ENCODE data around the gene RIMBP2.

Gene RIMBP2

DNA sequence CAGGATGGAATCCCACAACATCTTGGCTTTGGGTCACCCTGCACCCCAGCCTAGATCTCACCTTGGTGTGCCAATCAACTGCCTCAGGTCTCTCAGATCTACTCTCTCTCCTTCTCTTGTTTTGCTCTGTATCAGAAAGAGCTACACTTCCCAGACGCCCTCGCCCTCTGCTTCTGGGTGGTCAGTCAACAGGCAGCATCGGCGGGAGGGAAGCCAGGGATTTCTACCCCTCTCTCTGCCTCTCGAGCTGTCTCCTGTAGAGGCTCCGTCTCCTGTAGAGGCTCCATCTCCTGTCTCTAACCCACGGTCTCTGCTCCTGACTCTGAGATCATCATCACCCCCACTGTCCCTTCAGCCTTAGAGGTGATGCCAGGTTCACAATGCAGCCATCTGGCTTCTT is 226.8 kb downstream of the RIMBP2 start:
- no peaks in the 10 kb centered on the region for H3K27me3 Mint-ChIP-seq
- no peak overlapping the region for H3K27ac Mint-ChIP-seq
- no peaks in the 10 kb centered on the region for H3K9me3 Mint-ChIP-seq
- H3K4me3 Mint-ChIP-seq = no peak overlapping the region
- no peaks in the 10 kb centered on the region for H3K36me3 Mint-ChIP-seq (ENCODE audit: low read depth)
- no peaks in the 10 kb centered on the region for H3K4me1 Mint-ChIP-seq (ENCODE audit: low read depth)

DNA sequence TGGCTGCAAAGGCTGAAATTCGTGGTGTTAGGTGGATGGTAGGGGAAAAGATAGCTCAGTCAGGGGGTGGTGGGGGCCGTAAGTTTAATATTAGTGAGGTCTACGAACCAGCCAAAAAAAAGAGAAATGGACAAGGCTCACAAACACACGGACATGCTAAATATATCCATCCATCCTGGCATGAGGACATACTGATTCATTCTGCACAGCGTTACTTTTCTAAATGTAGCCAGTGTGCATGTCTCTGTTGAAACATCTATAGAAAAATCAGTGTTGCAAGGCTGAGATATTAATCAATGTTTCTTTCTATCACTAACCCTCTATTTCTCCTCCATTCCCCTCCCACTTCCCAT is 227.8 kb downstream of the RIMBP2 start:
- H3K27ac Mint-ChIP-seq = no peak overlapping the region
- H3K36me3 Mint-ChIP-seq (ENCODE audit: low read depth) = no peaks in the 10 kb centered on the region
- H3K4me1 Mint-ChIP-seq (ENCODE audit: low read depth) = no peaks in the 10 kb centered on the region
- no peaks in the 10 kb centered on the region for H3K9me3 Mint-ChIP-seq
- no peak overlapping the region for H3K4me3 Mint-ChIP-seq
- no peaks in the 10 kb centered on the region for H3K27me3 Mint-ChIP-seq

DNA sequence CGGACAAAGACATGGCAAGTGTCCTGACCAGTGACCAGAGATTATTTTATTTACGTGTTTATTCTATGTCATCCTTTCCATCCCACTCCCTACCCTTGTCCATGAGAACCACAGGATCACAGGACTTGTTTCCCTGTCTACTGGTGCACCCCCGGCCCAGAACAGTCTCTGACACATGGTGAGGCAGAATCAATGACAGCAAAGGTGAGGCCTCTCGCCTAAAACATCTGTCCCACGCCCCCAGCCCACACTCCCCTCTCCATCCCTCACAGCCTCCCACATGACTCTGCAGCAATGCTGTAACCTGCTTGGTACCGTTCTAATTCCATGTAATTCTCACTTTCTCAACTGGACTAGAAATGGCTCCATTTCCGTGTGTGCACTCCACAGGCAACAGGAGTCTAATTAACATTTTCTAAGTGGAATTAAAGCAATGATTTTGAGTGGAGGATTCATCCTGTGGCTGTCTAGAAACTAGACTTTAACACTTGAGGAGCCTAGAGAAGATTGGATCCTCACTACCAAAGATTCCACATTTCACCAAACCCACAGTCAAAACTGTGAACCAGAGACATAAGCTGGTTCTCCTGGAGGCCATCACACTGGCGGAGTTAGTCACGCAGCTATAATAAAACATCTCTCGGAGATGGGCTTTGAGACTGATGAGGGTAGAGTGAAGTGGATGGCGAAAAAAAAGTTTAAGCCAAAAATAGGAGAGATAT is 228.3 kb downstream of the RIMBP2 start:
- H3K4me1 Mint-ChIP-seq (ENCODE audit: low read depth) = no peaks in the 10 kb centered on the region
- no peaks in the 10 kb centered on the region for H3K9me3 Mint-ChIP-seq
- no peak overlapping the region for H3K4me3 Mint-ChIP-seq
- H3K36me3 Mint-ChIP-seq (ENCODE audit: low read depth) = no peaks in the 10 kb centered on the region
- H3K27me3 Mint-ChIP-seq = no peaks in the 10 kb centered on the region
- no peak overlapping the region for H3K27ac Mint-ChIP-seq

DNA sequence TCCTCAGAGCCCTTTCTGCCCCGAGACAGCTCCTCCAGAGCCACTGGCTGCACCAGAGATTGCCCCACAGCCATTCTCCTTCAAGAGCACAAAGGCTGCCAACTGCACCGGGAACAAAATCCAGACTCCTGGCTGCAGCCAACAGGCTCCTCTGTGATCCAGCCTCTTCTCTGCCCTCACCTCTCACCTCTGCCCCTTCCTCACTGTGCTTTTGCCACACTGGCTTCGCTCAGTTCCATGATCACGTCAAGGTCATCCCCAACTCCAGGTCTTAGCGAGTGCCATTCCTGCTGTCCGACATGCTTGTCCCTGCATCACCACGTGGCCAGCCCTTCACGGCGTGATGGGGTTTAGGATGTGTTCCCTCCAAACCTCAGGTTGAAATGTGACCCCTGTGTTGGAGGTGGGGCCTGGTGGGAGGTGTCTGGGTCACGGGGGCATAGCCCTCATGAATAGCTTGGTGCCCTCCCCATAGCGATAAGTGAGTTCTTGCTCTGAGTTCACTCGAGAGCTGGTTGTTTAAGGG is 229.1 kb downstream of the RIMBP2 start:
- Mint-ChIP-seq H3K36me3 (ENCODE audit: low read depth) (no peaks in the 10 kb centered on the region), H3K4me1 (ENCODE audit: low read depth) (no peaks in the 10 kb centered on the region), H3K9me3 (no peaks in the 10 kb centered on the region), H3K27ac (no peak overlapping the region), H3K27me3 (peaks cover 3% of the 10 kb centered on the region), H3K4me3 (no peak overlapping the region)

DNA sequence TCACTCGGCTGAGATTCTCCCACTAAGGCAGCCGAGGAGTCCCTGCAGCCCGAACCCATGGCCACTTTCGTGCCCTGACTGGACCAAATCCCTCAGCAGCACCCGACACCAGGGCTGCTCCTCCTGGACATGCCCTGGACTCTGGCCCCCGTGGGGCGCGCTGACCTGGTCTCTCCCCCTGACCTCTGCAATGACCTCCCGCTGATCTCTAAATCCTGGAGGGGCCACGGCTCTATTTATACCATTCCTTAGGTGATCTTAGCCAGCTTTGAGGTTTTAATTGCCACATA is 230.0 kb downstream of the RIMBP2 start:
- Mint-ChIP-seq H3K27me3 (peaks cover 3% of the 10 kb centered on the region), H3K27ac (no peak overlapping the region), H3K36me3 (ENCODE audit: low read depth) (no peaks in the 10 kb centered on the region), H3K9me3 (no peaks in the 10 kb centered on the region), H3K4me3 (no peak overlapping the region), H3K4me1 (ENCODE audit: low read depth) (no peaks in the 10 kb centered on the region)

DNA sequence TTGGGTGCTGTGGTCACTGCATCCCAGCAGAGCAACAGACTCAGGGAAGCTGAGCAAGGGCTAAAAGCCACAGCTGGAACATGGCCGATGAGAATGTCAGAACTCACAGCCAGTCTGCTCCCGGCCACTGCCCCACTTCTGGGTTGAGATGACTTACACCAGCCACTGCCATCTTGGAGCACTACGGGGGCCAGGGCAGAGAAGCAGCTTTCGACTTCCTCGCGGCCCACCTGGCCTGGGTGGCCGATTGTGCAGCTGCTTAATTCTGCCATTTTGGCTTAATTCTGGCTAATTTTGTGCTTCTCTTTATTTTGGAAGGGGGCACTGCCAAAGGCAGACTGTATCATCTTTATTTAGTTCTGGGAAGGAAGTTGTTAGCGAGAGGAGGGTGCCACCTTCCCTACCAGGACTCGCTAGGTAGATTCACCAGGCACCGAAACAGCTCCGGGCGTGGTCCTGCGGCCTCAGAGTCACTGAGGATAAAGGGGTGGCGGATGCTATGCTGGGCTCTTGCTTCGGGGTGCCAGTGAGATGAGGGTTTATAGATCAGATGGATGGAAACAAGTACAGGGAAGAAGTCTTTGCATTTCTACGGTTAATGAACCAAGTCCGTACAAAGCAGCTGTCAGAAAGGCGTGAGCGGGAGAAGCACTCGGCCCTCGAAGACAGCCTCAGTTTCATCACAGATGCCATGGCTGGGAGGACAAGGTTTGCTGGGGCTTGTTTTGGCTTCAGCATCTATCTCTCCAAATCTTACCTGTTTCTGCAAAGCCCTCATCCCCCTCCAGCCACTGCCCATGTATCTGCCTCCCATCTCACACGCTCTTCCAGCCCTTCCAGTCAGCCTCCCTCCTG is 230.6 kb downstream of the RIMBP2 start:
- Mint-ChIP-seq H3K4me3 (no peak overlapping the region), H3K27ac (no peak overlapping the region), H3K27me3 (peaks cover 3% of the 10 kb centered on the region), H3K9me3 (no peaks in the 10 kb centered on the region), H3K4me1 (ENCODE audit: low read depth) (no peaks in the 10 kb centered on the region), H3K36me3 (ENCODE audit: low read depth) (no peaks in the 10 kb centered on the region)

DNA sequence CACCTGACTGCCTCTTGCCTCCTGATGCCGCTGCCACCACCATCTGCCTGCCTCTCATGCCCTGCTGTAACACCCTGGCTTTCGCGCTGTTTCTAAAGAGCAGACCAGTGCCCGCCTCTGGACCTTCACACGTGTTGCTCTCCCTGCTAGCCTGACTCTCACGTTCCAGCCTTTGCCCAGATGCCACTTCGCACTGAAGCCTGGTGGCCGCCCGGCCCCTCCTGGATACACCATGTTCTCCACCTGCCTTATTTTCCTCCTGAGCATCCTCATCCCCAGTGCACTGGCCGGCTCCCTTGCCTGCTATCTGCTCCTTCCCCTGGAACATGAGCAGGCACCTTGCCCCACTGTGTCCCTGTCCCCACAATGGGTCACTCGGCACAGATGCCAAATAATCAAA is 231.9 kb downstream of the RIMBP2 start:
- peaks cover 3% of the 10 kb centered on the region for H3K27me3 Mint-ChIP-seq
- no peak overlapping the region for H3K4me3 Mint-ChIP-seq
- no peaks in the 10 kb centered on the region for H3K4me1 Mint-ChIP-seq (ENCODE audit: low read depth)

DNA sequence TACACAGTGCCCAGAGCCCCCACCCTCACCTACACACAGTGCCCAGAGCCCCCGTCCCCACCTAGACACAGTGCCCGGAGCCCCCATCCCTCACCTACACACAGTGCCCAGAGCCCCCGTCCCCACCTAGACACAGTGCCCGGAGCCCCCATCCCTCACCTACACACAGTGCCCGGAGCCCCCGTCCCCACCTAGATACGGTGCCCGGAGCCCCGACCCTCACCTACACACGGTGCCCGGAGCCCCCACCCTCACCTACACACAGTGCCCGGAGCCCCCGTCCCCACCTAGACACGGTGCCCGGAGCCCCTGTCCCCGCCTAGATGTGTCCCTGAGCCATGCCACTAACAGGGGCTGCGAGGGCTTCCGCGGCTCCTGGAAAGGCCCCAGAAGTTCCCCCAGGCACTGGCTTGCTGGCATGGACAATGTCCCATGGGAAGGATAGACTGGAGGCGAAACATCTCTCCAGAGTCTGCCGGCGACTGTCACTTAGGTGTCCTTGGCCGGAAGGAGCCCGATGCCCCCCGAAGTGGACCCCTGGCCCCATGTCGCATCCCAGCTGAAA is 232.4 kb downstream of the RIMBP2 start:
- peaks cover 3% of the 10 kb centered on the region for H3K27me3 Mint-ChIP-seq
- no peaks in the 10 kb centered on the region for H3K9me3 Mint-ChIP-seq
- H3K4me3 Mint-ChIP-seq = no peak overlapping the region
- no peaks in the 10 kb centered on the region for H3K4me1 Mint-ChIP-seq (ENCODE audit: low read depth)
- no peaks in the 10 kb centered on the region for H3K36me3 Mint-ChIP-seq (ENCODE audit: low read depth)
- no peak overlapping the region for H3K27ac Mint-ChIP-seq

More for the DNA sequence above, 231.9 kb downstream of the RIMBP2 start:
- Mint-ChIP-seq H3K36me3 (ENCODE audit: low read depth) (no peaks in the 10 kb centered on the region), H3K27ac (no peak overlapping the region), H3K9me3 (no peaks in the 10 kb centered on the region)

DNA sequence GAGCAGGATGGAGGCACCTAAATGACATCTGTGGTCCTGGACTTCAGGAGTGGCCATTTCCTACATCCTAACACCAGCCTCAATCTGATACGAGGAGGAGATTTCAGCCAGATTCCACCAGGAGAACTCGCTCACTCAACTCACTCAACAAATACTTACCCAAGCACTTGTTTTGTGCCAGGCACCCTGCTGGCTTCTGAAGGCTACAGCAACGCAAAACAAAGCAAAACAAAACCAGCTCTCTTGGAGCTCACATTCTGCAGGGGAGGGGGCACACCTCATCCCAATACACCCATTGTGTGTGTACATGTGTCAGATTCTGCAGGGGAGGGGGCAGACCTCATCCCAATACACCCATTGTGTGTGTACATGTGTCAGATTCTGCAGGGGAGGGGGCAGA is 233.7 kb downstream of the RIMBP2 start:
- Mint-ChIP-seq H3K27ac (no peak overlapping the region), H3K27me3 (peaks cover 3% of the 10 kb centered on the region), H3K4me3 (no peak overlapping the region), H3K9me3 (no peaks in the 10 kb centered on the region), H3K36me3 (ENCODE audit: low read depth) (no peaks in the 10 kb centered on the region), H3K4me1 (ENCODE audit: low read depth) (no peaks in the 10 kb centered on the region)

DNA sequence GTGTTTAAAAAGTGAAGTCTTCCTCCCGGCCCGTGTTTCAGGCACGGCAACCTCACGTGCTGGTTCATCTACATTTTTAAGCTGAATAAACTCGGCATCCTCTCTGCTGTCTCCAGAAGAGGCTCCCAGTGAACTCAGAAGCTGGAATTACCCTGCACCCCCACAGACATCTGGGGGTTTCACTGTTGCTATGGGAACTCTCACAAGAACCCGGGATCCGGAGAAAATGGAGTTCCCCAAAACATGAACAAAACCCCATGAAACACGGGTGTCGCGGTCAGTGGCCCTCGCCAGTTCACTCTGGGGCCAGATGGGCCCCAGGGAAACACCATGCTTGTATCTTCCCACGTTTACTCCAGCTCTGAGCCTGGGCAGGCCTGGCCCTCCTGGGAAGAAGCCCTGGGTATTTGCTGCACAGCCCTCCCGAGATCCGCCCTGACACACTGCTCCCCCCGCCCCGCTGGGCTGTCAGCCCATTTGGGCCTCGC is 234.7 kb downstream of the RIMBP2 start:
- Mint-ChIP-seq H3K4me1 (ENCODE audit: low read depth) (no peaks in the 10 kb centered on the region), H3K9me3 (no peaks in the 10 kb centered on the region), H3K27ac (no peak overlapping the region), H3K4me3 (no peak overlapping the region), H3K36me3 (ENCODE audit: low read depth) (no peaks in the 10 kb centered on the region), H3K27me3 (peaks cover 3% of the 10 kb centered on the region)

DNA sequence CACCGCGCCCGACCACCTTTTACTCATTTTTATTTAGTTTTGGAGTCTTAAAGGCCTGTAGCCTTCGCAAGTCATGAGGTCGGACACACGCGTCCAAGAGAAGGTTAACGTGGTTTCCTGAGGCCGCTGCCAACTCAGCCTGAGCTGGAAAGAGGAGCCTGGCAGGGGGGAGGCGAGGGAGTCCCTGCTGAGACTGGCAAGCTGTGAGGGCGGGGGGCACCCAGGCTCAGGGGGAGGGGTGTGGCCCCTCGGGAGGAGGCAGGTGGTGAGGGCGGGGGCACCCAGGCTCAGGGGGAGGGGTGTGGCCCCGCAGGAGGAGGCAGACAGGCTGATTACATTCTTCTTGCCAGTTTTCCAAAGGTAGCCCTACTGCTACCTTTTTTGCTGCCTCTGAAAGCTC is 235.2 kb downstream of the RIMBP2 start:
- Mint-ChIP-seq H3K9me3 (no peaks in the 10 kb centered on the region), H3K27ac (no peak overlapping the region), H3K36me3 (ENCODE audit: low read depth) (no peaks in the 10 kb centered on the region), H3K27me3 (peaks cover 3% of the 10 kb centered on the region), H3K4me3 (no peak overlapping the region), H3K4me1 (ENCODE audit: low read depth) (no peaks in the 10 kb centered on the region)

DNA sequence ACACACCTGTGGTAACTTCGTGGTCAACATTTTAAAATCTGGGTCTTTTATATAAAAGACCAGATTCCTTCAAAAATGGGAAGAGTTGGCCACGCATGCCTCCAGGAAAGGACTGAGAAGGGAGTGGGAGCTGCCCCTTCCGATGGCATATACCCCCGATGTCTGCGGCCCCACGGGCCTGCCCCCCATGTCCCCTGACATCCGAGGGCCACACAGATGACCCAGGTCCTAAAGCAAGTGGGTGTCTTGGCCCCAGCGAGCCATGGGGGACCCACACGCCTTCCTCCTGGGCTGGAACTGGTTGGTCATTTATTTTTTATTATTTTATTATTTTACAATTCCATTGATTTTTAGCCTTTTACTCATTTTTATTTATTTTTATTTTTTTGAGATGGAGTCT is 235.9 kb downstream of the RIMBP2 start:
- no peaks in the 10 kb centered on the region for H3K9me3 Mint-ChIP-seq
- H3K36me3 Mint-ChIP-seq (ENCODE audit: low read depth) = no peaks in the 10 kb centered on the region
- H3K27me3 Mint-ChIP-seq = peaks cover 3% of the 10 kb centered on the region
- H3K4me1 Mint-ChIP-seq (ENCODE audit: low read depth) = no peaks in the 10 kb centered on the region
- no peak overlapping the region for H3K4me3 Mint-ChIP-seq
- no peak overlapping the region for H3K27ac Mint-ChIP-seq

DNA sequence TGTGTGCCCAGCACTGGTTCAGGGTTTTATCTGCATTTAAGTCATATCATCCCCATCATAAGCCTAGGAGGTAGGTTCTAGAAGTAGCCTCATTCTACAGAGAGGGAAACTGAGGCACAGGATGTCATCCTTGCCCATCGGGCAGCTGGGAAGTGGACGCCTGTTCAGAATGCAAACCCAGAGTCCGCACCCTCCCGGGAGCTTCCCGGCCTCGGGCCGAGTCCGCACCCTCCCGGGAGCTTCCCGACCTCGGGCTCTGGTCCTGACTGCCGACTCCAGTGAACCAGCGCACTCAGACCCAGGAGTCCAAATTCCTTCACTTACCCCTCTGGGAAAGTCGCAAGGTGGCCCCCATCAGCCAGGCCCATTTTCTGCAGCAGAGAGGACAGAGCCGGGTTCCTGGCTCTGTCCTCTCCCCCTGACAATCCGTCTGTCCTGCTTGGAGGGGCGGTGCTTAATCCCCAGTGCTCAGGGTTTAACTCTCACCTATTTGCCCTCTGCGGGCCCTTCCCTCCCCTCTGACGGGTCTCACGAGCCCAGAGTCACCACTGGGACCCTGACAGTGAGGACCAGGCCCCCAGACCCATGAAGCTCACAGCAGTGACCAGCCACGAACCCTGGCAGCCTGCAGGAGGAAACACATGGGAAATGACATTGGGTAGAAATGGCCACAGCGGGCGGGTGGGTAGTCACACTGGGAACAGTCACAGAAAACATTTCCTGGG is 236.5 kb downstream of the RIMBP2 start:
- Mint-ChIP-seq H3K27me3 (peaks cover 3% of the 10 kb centered on the region), H3K4me3 (no peak overlapping the region), H3K9me3 (no peaks in the 10 kb centered on the region), H3K4me1 (ENCODE audit: low read depth) (no peaks in the 10 kb centered on the region), H3K27ac (no peak overlapping the region), H3K36me3 (ENCODE audit: low read depth) (no peaks in the 10 kb centered on the region)

DNA sequence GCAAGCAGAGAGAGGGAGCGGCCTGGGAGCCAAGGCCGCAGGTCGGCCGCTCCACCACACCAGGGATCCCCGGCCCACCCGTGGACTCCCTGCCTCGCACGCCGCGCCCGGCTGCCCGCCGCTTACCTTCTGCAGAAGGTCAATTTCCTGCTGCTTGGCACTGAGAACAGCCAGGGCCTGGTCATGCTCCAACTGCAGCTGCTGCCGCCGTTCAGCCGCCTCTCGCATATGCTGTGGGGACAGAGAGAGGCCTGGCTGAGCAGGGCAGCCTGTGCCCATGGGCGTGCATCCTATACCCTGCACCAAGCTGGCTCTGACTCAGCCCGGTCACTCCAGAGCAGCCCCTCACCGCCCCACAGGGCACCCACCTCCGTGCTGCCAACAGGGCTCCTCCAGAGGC is 237.3 kb downstream of the RIMBP2 start:
- no peak overlapping the region for H3K4me3 Mint-ChIP-seq
- H3K27ac Mint-ChIP-seq = no peak overlapping the region
- no peaks in the 10 kb centered on the region for H3K9me3 Mint-ChIP-seq
- H3K27me3 Mint-ChIP-seq = peaks cover 3% of the 10 kb centered on the region
- no peaks in the 10 kb centered on the region for H3K36me3 Mint-ChIP-seq (ENCODE audit: low read depth)
- no peaks in the 10 kb centered on the region for H3K4me1 Mint-ChIP-seq (ENCODE audit: low read depth)

DNA sequence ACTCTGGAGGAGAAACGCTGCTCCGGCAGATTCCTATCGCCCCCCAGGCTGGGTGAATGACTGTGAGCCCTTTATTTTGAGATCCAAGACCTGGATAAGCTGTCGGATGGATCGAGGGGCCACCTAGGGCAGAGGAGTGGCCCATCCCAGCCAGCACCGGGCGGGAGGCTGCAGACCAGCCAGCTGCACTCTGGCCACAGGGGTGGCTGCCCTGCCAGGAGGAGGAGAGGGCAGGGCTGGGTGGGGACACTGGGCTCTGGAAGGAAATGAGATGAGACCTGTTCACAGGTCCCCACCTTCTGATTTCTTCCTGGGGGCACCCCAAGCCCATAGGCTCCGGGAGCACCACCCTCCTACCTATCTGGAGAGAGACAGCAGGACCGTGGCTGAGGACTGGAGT is 238.4 kb downstream of the RIMBP2 start:
- H3K27me3 Mint-ChIP-seq = peaks cover 3% of the 10 kb centered on the region
- no peaks in the 10 kb centered on the region for H3K36me3 Mint-ChIP-seq (ENCODE audit: low read depth)
- H3K9me3 Mint-ChIP-seq = no peaks in the 10 kb centered on the region
- H3K27ac Mint-ChIP-seq = no peak overlapping the region
- no peaks in the 10 kb centered on the region for H3K4me1 Mint-ChIP-seq (ENCODE audit: low read depth)
- H3K4me3 Mint-ChIP-seq = no peak overlapping the region
